GM03348 (cell line): ENCODE measurements around the gene TWIST2.

Experiments used
- DNase-seq: peaks from one replicate; pipeline ENCODE4 v3.0.0; 2012; ENCODE audit warnings: low spot score

TWIST2 gene

GRCh38 chr2:238856713-238857567, 9.1 kb downstream of the TWIST2 start:
- no peak for DNase-seq

GRCh38 chr2:238857959-238858358, 10.1 kb downstream of the TWIST2 start:
- DNase-seq: no peak

- DNase-seq: no peak
Measured at GRCh38 chr2:238859636-238860347, 11.9 kb downstream of the TWIST2 start.

GRCh38 chr2:238861013-238861730, 13.3 kb downstream of the TWIST2 start:
- no peak for DNase-seq

GRCh38 chr2:238861766-238862315, 14.0 kb downstream of the TWIST2 start:
- DNase-seq: no peak

GRCh38 chr2:238862701-238863100, 14.8 kb downstream of the TWIST2 start:
- no peak for DNase-seq

- DNase-seq: no peak
Measured at GRCh38 chr2:238863231-238863630, 15.3 kb downstream of the TWIST2 start.

- no peak for DNase-seq
Measured at GRCh38 chr2:238863749-238864206, 15.9 kb downstream of the TWIST2 start.

GRCh38 chr2:238864207-238865014, 16.5 kb downstream of the TWIST2 start:
- DNase-seq: peak; percentile 93

GRCh38 chr2:238865015-238865719, 17.3 kb downstream of the TWIST2 start:
- DNase-seq: no peak

- DNase-seq: no peak
Measured at GRCh38 chr2:238865744-238866355, 18.0 kb downstream of the TWIST2 start.

- DNase-seq: no peak
Measured at GRCh38 chr2:238866656-238867277, 18.9 kb downstream of the TWIST2 start.

GRCh38 chr2:238868067-238868524, 20.2 kb downstream of the TWIST2 start:
- DNase-seq: peak; percentile 66

- DNase-seq: peak; percentile 68
Measured at GRCh38 chr2:238868616-238869292, 20.9 kb downstream of the TWIST2 start.

- DNase-seq: no peak
Measured at GRCh38 chr2:238869293-238870124, 21.6 kb downstream of the TWIST2 start.

- DNase-seq: no peak
Measured at GRCh38 chr2:238870261-238870660, 22.4 kb downstream of the TWIST2 start.

GRCh38 chr2:238872026-238872425, 24.1 kb downstream of the TWIST2 start:
- DNase-seq: no peak
